IMR-90 (cell line): ENCODE results near the gene GCNT2. TPM values are rescaled to one million over a fixed set of nuclear protein-coding genes. Genes with fewer than 3 reads are reported as not detected.

Source experiments
- ATAC-seq: fragments of 200-7000 bp; cut with Tn5 transposase; 2 replicates; pipeline ENCODE4 v1.9.1; 2020; ENCODE audit warnings: low read depth, mild to moderate bottlenecking, moderate library complexity
- BruUV-seq: library from RNA; stranded (reverse); fragments of 400-500 nt; replicated peaks from 2 replicates; lab custom pipeline; 2021; lab: Mats Ljungman, UMichigan
- CTCF ChIA-PET: fragments of 300-600 bp; formaldehyde crosslinking; extraction: SDS; loops from one replicate; lab custom pipeline; 2021; ENCODE audit warnings: antibody characterized with exemption; lab: Yijun Ruan, JAX
- POLR2A ChIA-PET: fragments of 300-600 bp; sonication (Branson Sonifier 250); formaldehyde crosslinking; loops from one replicate; lab custom pipeline; 2022; ENCODE audit warnings: antibody characterized with exemption; ENCODE audit not compliant: unreplicated experiment; lab: Charles Lee
- DNase-seq: peaks from one replicate; pipeline ENCODE4 v3.0.0; 2013
- H2AFZ ChIP-seq: replicated peaks from 2 replicates; pipeline ENCODE3; 2013; ENCODE audit warnings: low read length, mild to moderate bottlenecking; ENCODE audit not compliant: poor library complexity
- H2AK5ac ChIP-seq: 2 replicates; pipeline ENCODE4 v1.6.1; 2013; ENCODE audit warnings: low read depth, low read length, inconsistent platforms
- H2AK9ac ChIP-seq: replicated peaks from 2 replicates; pipeline ENCODE3; 2013; ENCODE audit warnings: mild to moderate bottlenecking, low read depth, low read length, moderate library complexity; ENCODE audit not compliant: poor library complexity
- H2BK120ac ChIP-seq: 2 replicates; pipeline ENCODE4 v1.6.1; 2013; ENCODE audit warnings: low read depth, low read length, inconsistent platforms
- H2BK15ac ChIP-seq: 3 replicates; pipeline ENCODE4 v1.6.1; 2013; ENCODE audit warnings: low read depth, low read length, inconsistent platforms
- H2BK20ac ChIP-seq: 2 replicates; pipeline ENCODE4 v1.6.1; 2013; ENCODE audit warnings: low read depth, mild to moderate bottlenecking, inconsistent platforms, low read length, moderate library complexity
- H2BK5ac ChIP-seq: 2 replicates; pipeline ENCODE4 v1.6.1; 2013; ENCODE audit warnings: mild to moderate bottlenecking, low read depth, low read length, inconsistent platforms; ENCODE audit not compliant: poor library complexity, severe bottlenecking
- H3K14ac ChIP-seq: replicated peaks from 2 replicates; pipeline ENCODE4 v1.6.1; 2013; ENCODE audit warnings: low read depth, low read length, inconsistent platforms
- H3K18ac ChIP-seq: 2 replicates; pipeline ENCODE4 v1.6.1; 2013; ENCODE audit warnings: low read depth, low read length, control low read depth
- H3K23ac ChIP-seq: 2 replicates; pipeline ENCODE4 v1.6.1; 2013; ENCODE audit warnings: low read depth, low read length, inconsistent platforms
- H3K27ac ChIP-seq: 2 replicates; pipeline ENCODE4 v1.5.1; 2013; ENCODE audit warnings: mild to moderate bottlenecking, control low read depth, low read length; ENCODE audit not compliant: insufficient read depth
- H3K27me3 ChIP-seq: 2 replicates; pipeline ENCODE4 v1.6.1; 2013; ENCODE audit warnings: low read length; ENCODE audit not compliant: control insufficient read depth, insufficient read depth
- H3K36me3 ChIP-seq: 2 replicates; pipeline ENCODE4 v1.6.1; 2013; ENCODE audit warnings: low read length, mixed read lengths; ENCODE audit not compliant: control insufficient read depth, insufficient read depth
- H3K4ac ChIP-seq: 2 replicates; pipeline ENCODE4 v1.6.1; 2013; ENCODE audit warnings: low read depth, low read length, inconsistent platforms
- H3K4me1 ChIP-seq: 2 replicates; pipeline ENCODE4 v1.6.1; 2013; ENCODE audit warnings: low read length, mixed read lengths; ENCODE audit not compliant: control insufficient read depth, insufficient read depth
- H3K4me2 ChIP-seq: 2 replicates; pipeline ENCODE4 v1.6.1; 2013; ENCODE audit warnings: low read depth, mild to moderate bottlenecking, control low read depth, low read length, moderate library complexity
- H3K4me3 ChIP-seq: 2 replicates; pipeline ENCODE4 v1.5.1; 2013; ENCODE audit warnings: low read depth, mild to moderate bottlenecking, control low read depth, low read length, moderate library complexity; ENCODE audit not compliant: insufficient read depth
- H3K56ac ChIP-seq: 2 replicates; pipeline ENCODE4 v1.6.1; 2013; ENCODE audit warnings: low read length, inconsistent platforms; ENCODE audit not compliant: insufficient read depth; ENCODE audit errors: extremely low read depth
- H3K79me1 ChIP-seq, 2 experiments: 2 replicates each; pipeline ENCODE4 v1.6.1; 2013; ENCODE audit warnings: low read length in 2 of 2, inconsistent platforms in 1 of 2, low read depth in 1 of 2
- H3K9ac ChIP-seq: 2 replicates; pipeline ENCODE4 v1.6.1; 2013; ENCODE audit warnings: low read depth, low read length, control low read depth
- H3K9me1 ChIP-seq: 2 replicates; pipeline ENCODE4 v1.6.1; 2013; ENCODE audit warnings: low read length, inconsistent platforms; ENCODE audit not compliant: insufficient read depth
- H3K9me3 ChIP-seq: 2 replicates; pipeline ENCODE4 v1.6.1; 2013; ENCODE audit warnings: low read length; ENCODE audit not compliant: control insufficient read depth, insufficient read depth
- H4K20me1 ChIP-seq: 2 replicates; pipeline ENCODE4 v1.6.1; 2013; ENCODE audit warnings: low read length, inconsistent platforms; ENCODE audit not compliant: insufficient read depth
- H4K5ac ChIP-seq: 2 replicates; pipeline ENCODE4 v1.6.1; 2013; ENCODE audit warnings: mild to moderate bottlenecking, low read depth, low read length, control low read depth
- H4K8ac ChIP-seq, 2 experiments: 2 replicates each; pipeline ENCODE4 v1.6.1; 2013; ENCODE audit warnings: low read depth in 2 of 2, low read length in 2 of 2, control low read depth in 1 of 2, inconsistent platforms in 1 of 2
- H4K91ac ChIP-seq: 2 replicates; pipeline ENCODE4 v1.6.1; 2013; ENCODE audit warnings: low read depth, low read length, inconsistent platforms; ENCODE audit not compliant: insufficient read depth
- CHD1 ChIP-seq: IDR thresholded peaks from 2 replicates; pipeline ENCODE4 v1.6.1; 2012; ENCODE audit warnings: low read depth, low read length, improper control_type of control experiment
- ELK1 ChIP-seq: fragments of 150-350 bp; IDR thresholded peaks from 2 replicates; pipeline ENCODE4 v1.6.1; 2016; ENCODE audit warnings: low read depth, mild to moderate bottlenecking, low read length, moderate library complexity, borderline replicate concordance
- MXI1 ChIP-seq: IDR thresholded peaks from 2 replicates; pipeline ENCODE4 v1.6.1; 2012; ENCODE audit warnings: low read depth, mild to moderate bottlenecking, low read length, moderate library complexity, borderline replicate concordance
- NFE2L2 ChIP-seq: fragments of 150-350 bp; IDR thresholded peaks from 2 replicates; pipeline ENCODE4 v1.6.1; 2016; ENCODE audit warnings: low read depth, mild to moderate bottlenecking, low read length
- POLR2A ChIP-seq: IDR thresholded peaks from 2 replicates; pipeline ENCODE4 v1.6.1; 2012; ENCODE audit warnings: mild to moderate bottlenecking, low read depth, low read length
- WGBS, 2 experiments: methylation state at CpG; one replicate each; pipeline versions ENCODE4 v1.1.5 to v1.1.7; 2013; ENCODE audit warnings: missing lambda C conversion rate in 2 of 2; ENCODE audit not compliant: insufficient read length in 1 of 2; ENCODE audit errors: extremely low coverage in 2 of 2; 5-methylcytosine and 5-hydroxymethylcytosine counted together
- dilution Hi-C: fragments of 300-500 bp; cut with HindIII; formaldehyde crosslinking; loops from one replicate; pipeline ENCODE4 v1.14.3; 2018; ENCODE audit warnings: low sequenced_read_pairs; ENCODE audit not compliant: unreplicated experiment
- in situ Hi-C: fragments of 300-500 bp; cut with MboI; formaldehyde crosslinking; loops from 3 replicates; pipeline ENCODE4 v1.14.3; 2019; ENCODE audit warnings: low sequenced_read_pairs, inconsistent platforms, mixed read lengths
- intact Hi-C: fragments of 100-400 bp; cut with micrococcal nuclease; formaldehyde crosslinking; loops from 2 replicates; pipeline ENCODE4 v1.10.0; 2022
- polyA plus RNA-seq, 3 experiments: library from polyadenylated mRNA; depleted of rRNA; stranded (reverse); fragments of >200 nt; gene quantifications; 2 replicates each; pipeline ENCODE4 v1.2.3, GENCODE V29; 2012; ENCODE audit warnings: low replicate concordance in 1 of 3
- total RNA-seq: library from RNA; depleted of rRNA; stranded (reverse); fragments of >200 nt; gene quantifications from 2 replicates; pipeline ENCODE4 v1.2.3, GENCODE V29; 2012

GCNT2 gene
- total and polyA plus RNA-seq, 2 of the 4 experiments (the other 2 are of a cell fraction) = 0.34 to 0.90 TPM

DNA sequence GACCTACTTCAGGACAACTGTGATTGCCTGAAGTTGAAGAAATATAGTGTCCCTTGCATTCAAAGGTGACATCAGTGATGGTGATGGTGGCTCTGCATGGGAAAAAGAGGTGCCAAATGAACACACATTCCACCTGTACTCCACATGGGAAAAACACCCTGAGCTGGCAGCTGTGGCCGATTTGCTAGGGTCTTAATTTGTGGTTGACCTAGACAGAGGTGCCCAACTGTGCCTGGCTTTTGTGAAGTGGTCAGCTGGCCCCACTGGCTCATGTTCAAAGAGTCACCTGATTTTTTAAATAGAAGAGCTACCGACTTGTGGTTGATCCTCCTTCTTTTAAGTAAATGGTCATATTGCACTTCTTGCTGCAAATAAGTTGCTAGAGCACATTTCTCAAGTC, 7.6 kb upstream of the GCNT2 start:
- DNase-seq (no peak), ATAC-seq (no peak)
- Histone ChIP-seq H2BK120ac (no peak overlapping the region), H4K91ac (no peak overlapping the region), H3K4ac (no peak overlapping the region), H2AK5ac (no peak overlapping the region), H3K4me1 (no peaks in the 10 kb centered on the region), H3K14ac (no peak overlapping the region), H4K5ac (no peak overlapping the region), H3K9me3 (no peaks in the 10 kb centered on the region), H3K56ac (no peak overlapping the region), H2AK9ac (no peak overlapping the region), H3K9ac (no peak overlapping the region), H4K8ac (no peak overlapping the region), H3K23ac (no peak overlapping the region), H2BK5ac (no peak overlapping the region), H2BK15ac (no peak overlapping the region), H3K36me3 (no peaks in the 10 kb centered on the region), H3K18ac (no peak overlapping the region), H3K9me1 (no peaks in the 10 kb centered on the region), H2AFZ (no peak overlapping the region), H3K79me1 (no peaks in the 10 kb centered on the region), H3K27me3 (no peaks in the 10 kb centered on the region), H2BK20ac (no peak overlapping the region), H4K20me1 (no peaks in the 10 kb centered on the region), H3K27ac (no peak overlapping the region), H3K4me3 (no peak overlapping the region), H3K4me2 (no peak overlapping the region)
- dilution Hi-C loops = no loop called here
- in situ Hi-C loops = no loop called here
- CTCF ChIA-PET = no interaction called here
- no peak for TF ChIP-seq CHD1
- no peak for TF ChIP-seq ELK1
- no peak for TF ChIP-seq MXI1
- no peak for TF ChIP-seq NFE2L2
- no peak for TF ChIP-seq POLR2A
- no TSS peak for BruUV-seq
- intact Hi-C loops = no loop called here
- no CpG with 5 or more reads among the region's 2 CpGs for WGBS, 2 experiments
- POLR2A ChIA-PET = no interaction called here
